Activated naive CD4-positive, alpha-beta T cell treated with anti-CD3 and anti-CD28 coated beads, Interleukin-2, amount 10 ng/mL, durations not matched to agents 7 days and 5 days (primary cell): ENCODE measurements around the gene XRCC4.

Source experiments
- CTCF ChIA-PET: fragments of 350-600 bp; sonication (Branson Sonifier 250); formaldehyde crosslinking; loops from one replicate; lab custom pipeline; 2021; ENCODE audit warnings: antibody characterized with exemption; lab: Charles Lee
- DNase-seq: peaks from one replicate; pipeline ENCODE4 v3.0.0-alpha.2; 2020
- H3K27ac Mint-ChIP-seq: one replicate; pipeline ENCODE4 v1.8.0; 2021; ENCODE audit warnings: mild to moderate bottlenecking, moderate library complexity, mixed read lengths
- H3K27me3 Mint-ChIP-seq: one replicate; pipeline ENCODE4 v1.8.0; 2021; ENCODE audit warnings: mild to moderate bottlenecking, mixed read lengths
- H3K36me3 Mint-ChIP-seq: one replicate; pipeline ENCODE4 v1.8.0; 2021; ENCODE audit warnings: mixed read lengths
- H3K4me1 Mint-ChIP-seq: one replicate; pipeline ENCODE4 v1.8.0; 2021; ENCODE audit warnings: mixed read lengths
- H3K4me3 Mint-ChIP-seq: one replicate; pipeline ENCODE4 v1.8.0; 2021; ENCODE audit warnings: mild to moderate bottlenecking, moderate library complexity, mixed read lengths
- H3K9me3 Mint-ChIP-seq: one replicate; pipeline ENCODE4 v1.8.0; 2021; ENCODE audit warnings: mixed read lengths

XRCC4 gene

GRCh38 chr5:83157163-83157562 is 79.8 kb downstream of the XRCC4 start:
- H3K4me1 Mint-ChIP-seq: no peaks in the 10 kb centered on the region
- H3K4me3 Mint-ChIP-seq: no peak overlapping the region
- H3K9me3 Mint-ChIP-seq: no peaks in the 10 kb centered on the region
- CTCF ChIA-PET: no interaction called here
- no peak for DNase-seq
- no peaks in the 10 kb centered on the region for H3K36me3 Mint-ChIP-seq
- no peak overlapping the region for H3K27ac Mint-ChIP-seq
- H3K27me3 Mint-ChIP-seq: no peaks in the 10 kb centered on the region

DNA sequence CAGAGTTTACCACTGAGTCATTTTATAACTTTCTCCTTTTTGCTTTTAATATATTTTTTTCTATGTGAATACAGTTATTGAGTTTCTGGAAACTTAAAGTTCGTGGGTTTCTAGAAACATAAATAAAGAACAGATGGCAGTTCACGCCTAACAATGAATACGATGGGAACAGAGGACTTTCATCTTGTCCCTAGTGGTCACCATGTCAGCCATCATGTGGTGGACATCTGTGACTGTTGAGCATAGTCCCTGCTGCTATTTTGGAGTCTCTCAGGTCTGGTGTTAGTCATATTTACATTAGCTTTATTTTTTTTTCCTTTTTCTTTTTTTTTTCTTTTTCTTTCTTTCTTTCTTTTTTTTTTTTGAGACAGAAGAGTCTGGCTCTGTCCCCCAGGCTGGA is 85.3 kb downstream of the XRCC4 start:
- Mint-ChIP-seq H3K4me1 (no peaks in the 10 kb centered on the region), H3K36me3 (no peaks in the 10 kb centered on the region), H3K4me3 (no peak overlapping the region), H3K27me3 (no peaks in the 10 kb centered on the region), H3K9me3 (no peaks in the 10 kb centered on the region), H3K27ac (no peak overlapping the region)
- no peak for DNase-seq
- CTCF ChIA-PET: no interaction called here

GRCh38 chr5:83167538-83167937 is 90.2 kb downstream of the XRCC4 start:
- Mint-ChIP-seq H3K9me3 (no peaks in the 10 kb centered on the region), H3K4me1 (no peaks in the 10 kb centered on the region), H3K27me3 (no peaks in the 10 kb centered on the region), H3K36me3 (no peaks in the 10 kb centered on the region), H3K27ac (no peak overlapping the region), H3K4me3 (no peak overlapping the region)
- CTCF ChIA-PET: no interaction called here
- no peak for DNase-seq

DNA sequence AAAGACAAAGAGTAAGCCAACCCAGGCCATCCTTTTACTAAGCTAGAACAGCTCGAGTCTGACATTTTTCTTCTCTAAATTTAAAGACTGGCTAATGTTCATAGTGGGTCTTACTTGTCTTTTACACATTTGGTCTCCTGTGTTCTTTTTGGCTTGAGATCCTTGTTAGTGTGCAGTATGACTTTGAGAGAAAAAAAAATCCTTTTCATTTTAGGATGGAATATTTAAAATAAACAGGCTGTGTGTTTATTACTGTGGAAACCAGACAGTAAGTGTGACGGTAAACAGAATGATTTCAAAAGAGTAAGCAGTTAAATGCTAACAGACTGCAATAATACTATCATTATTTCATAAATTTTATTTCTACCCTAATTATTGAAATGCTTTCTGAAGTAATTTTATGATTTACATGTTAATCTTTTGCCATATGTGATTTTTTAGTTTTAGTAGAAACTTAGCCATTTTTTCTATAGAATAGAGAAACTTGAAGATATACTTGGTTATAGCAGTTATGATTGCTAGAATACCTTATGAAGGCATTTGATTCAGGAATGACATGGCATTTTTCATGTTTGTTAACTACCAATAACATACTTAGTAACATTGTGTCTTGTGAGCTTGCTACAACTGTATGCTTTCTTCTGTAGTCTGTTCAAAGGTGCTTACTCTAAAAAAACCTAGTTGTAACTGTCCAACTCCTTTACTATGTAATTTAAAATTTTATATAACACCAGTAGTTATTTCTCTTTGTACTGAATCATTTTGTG is 92.4 kb downstream of the XRCC4 start:
- Mint-ChIP-seq H3K9me3 (no peaks in the 10 kb centered on the region), H3K27me3 (no peaks in the 10 kb centered on the region), H3K36me3 (no peaks in the 10 kb centered on the region), H3K4me3 (no peak overlapping the region), H3K27ac (no peak overlapping the region), H3K4me1 (no peaks in the 10 kb centered on the region)
- CTCF ChIA-PET: no interaction called here
- no peak for DNase-seq

GRCh38 chr5:83172011-83172410 is 94.7 kb downstream of the XRCC4 start:
- H3K27ac Mint-ChIP-seq: no peak overlapping the region
- no peak for DNase-seq
- no peaks in the 10 kb centered on the region for H3K9me3 Mint-ChIP-seq
- H3K36me3 Mint-ChIP-seq: no peaks in the 10 kb centered on the region
- no peaks in the 10 kb centered on the region for H3K27me3 Mint-ChIP-seq
- H3K4me3 Mint-ChIP-seq: no peak overlapping the region
- no peaks in the 10 kb centered on the region for H3K4me1 Mint-ChIP-seq
- CTCF ChIA-PET: no interaction called here

- H3K27ac Mint-ChIP-seq: no peak overlapping the region
- DNase-seq: no peak
- H3K9me3 Mint-ChIP-seq: no peaks in the 10 kb centered on the region
- no peaks in the 10 kb centered on the region for H3K4me1 Mint-ChIP-seq
- no peak overlapping the region for H3K4me3 Mint-ChIP-seq
- H3K36me3 Mint-ChIP-seq: no peaks in the 10 kb centered on the region
- no peaks in the 10 kb centered on the region for H3K27me3 Mint-ChIP-seq
- CTCF ChIA-PET: no interaction called here
These were observed 95.3 kb downstream of the XRCC4 start for GRCh38 chr5:83172655-83173054.

DNA sequence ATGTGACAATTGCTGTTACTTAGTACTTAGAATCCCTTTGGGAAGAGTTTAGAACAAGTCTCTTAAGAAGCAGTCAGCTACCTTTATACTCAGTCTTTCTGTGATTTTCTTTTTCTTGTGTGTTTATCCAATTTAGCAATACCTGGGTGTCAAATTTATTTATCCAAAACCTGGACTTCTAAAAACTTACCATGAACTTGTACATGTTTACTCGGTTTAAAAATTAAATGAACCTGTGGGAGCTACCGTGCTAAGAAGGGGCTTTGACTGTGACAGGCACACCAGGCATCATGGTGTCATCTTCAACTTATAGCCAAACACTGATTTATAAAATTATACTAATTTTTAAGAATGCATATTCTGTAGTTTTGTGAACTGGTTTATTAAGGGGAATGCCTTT is 96.5 kb downstream of the XRCC4 start:
- Mint-ChIP-seq H3K4me3 (no peak overlapping the region), H3K27me3 (no peaks in the 10 kb centered on the region)

GRCh38 chr5:83177803-83178202 is 100.5 kb downstream of the XRCC4 start:
- no peak overlapping the region for H3K27ac Mint-ChIP-seq
- H3K36me3 Mint-ChIP-seq: no peaks in the 10 kb centered on the region
- no peaks in the 10 kb centered on the region for H3K9me3 Mint-ChIP-seq
- DNase-seq: no peak
- CTCF ChIA-PET: no interaction called here
- no peaks in the 10 kb centered on the region for H3K4me1 Mint-ChIP-seq
- no peaks in the 10 kb centered on the region for H3K27me3 Mint-ChIP-seq
- no peak overlapping the region for H3K4me3 Mint-ChIP-seq

More for the DNA sequence above, 96.5 kb downstream of the XRCC4 start:
- Mint-ChIP-seq H3K9me3 (no peaks in the 10 kb centered on the region), H3K36me3 (no peaks in the 10 kb centered on the region), H3K4me1 (no peaks in the 10 kb centered on the region), H3K27ac (no peak overlapping the region)
- DNase-seq: no peak
- CTCF ChIA-PET: no interaction called here

DNA sequence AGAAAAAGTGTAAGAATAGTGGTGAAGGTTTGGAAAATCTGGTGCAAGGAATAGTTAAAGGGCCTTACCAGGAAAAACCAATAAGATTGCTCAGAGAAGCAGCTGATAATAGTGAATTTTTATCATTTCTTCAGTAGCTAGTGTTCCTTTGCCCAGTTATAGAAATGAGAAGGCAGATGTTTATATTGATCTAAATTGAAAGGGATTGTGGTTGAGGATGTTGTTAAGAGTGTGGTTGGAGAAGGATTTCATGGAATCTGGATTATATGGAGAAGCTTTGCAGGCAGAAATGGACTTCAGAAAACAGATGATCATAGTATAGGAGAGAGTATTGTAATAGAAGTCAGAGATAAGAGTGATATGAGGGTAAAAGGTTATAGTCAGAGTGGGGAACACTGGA is 102.6 kb downstream of the XRCC4 start:
- CTCF ChIA-PET: interaction anchor here (0.6 kb wide), 1 partner anchor 95 kb away, joined by 3 read pairs; no protein-coding TSS in a partner anchor
- no peaks in the 10 kb centered on the region for H3K4me1 Mint-ChIP-seq
- no peak overlapping the region for H3K4me3 Mint-ChIP-seq
- DNase-seq: no peak
- H3K27ac Mint-ChIP-seq: no peak overlapping the region
- no peaks in the 10 kb centered on the region for H3K27me3 Mint-ChIP-seq
- H3K36me3 Mint-ChIP-seq: no peaks in the 10 kb centered on the region
- no peaks in the 10 kb centered on the region for H3K9me3 Mint-ChIP-seq

- DNase-seq: no peak
- no peaks in the 10 kb centered on the region for H3K36me3 Mint-ChIP-seq
- H3K27ac Mint-ChIP-seq: no peak overlapping the region
- CTCF ChIA-PET: no interaction called here
- H3K27me3 Mint-ChIP-seq: no peaks in the 10 kb centered on the region
- H3K4me1 Mint-ChIP-seq: no peaks in the 10 kb centered on the region
- H3K9me3 Mint-ChIP-seq: no peaks in the 10 kb centered on the region
- H3K4me3 Mint-ChIP-seq: no peak overlapping the region
These were observed 107.2 kb downstream of the XRCC4 start for GRCh38 chr5:83184534-83184933.

DNA sequence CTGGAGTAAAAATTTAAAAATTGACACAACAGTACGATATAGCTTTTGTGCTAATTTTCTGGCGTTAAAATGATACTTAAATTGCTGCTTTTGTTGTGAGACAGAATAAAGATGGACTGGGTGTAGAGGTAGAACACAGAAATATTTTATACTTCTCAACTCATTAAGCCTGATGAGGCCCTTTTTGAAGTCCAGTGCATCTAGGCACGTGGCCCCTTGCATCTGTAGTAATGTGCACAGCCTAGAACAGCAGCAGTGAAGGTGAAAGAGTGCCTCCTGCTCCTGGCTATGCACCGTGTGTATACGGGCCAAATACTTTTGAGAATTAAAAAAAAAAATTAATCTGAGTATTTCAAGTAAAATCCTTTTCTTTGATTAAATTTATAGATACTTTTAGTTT is 115.6 kb downstream of the XRCC4 start:
- no peaks in the 10 kb centered on the region for H3K9me3 Mint-ChIP-seq
- H3K36me3 Mint-ChIP-seq: no peaks in the 10 kb centered on the region
- CTCF ChIA-PET: no interaction called here
- no peaks in the 10 kb centered on the region for H3K27me3 Mint-ChIP-seq
- H3K27ac Mint-ChIP-seq: no peak overlapping the region
- no peaks in the 10 kb centered on the region for H3K4me1 Mint-ChIP-seq
- H3K4me3 Mint-ChIP-seq: no peak overlapping the region
- no peak for DNase-seq

- H3K36me3 Mint-ChIP-seq: peaks cover 3% of the 10 kb centered on the region
- H3K4me3 Mint-ChIP-seq: no peak overlapping the region
- no peaks in the 10 kb centered on the region for H3K27me3 Mint-ChIP-seq
- no peak for DNase-seq
- H3K4me1 Mint-ChIP-seq: no peaks in the 10 kb centered on the region
- no peaks in the 10 kb centered on the region for H3K9me3 Mint-ChIP-seq
- H3K27ac Mint-ChIP-seq: no peak overlapping the region
- CTCF ChIA-PET: no interaction called here
These were observed 120.1 kb downstream of the XRCC4 start for GRCh38 chr5:83197326-83197967.

DNA sequence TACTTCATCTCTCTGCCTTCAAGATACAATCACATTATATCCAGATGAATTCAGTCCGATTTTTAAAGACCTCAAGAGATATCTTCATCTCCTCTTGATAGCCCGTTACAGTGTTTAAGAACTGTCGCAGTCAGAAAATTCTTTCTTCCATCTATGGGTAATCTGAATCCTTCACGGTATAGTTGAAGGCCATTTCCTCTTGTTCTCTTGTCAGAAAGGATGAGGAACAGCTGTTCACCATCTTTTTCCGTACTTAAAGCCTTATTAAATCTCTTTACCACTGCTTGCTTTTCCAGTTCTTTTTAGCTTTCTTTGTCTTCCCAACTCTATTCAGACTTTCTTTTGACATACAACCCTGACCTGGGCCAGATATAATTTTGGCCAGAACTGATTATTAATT is 121.8 kb downstream of the XRCC4 start:
- Mint-ChIP-seq H3K27ac (no peak overlapping the region), H3K4me3 (no peak overlapping the region), H3K27me3 (no peaks in the 10 kb centered on the region), H3K9me3 (no peaks in the 10 kb centered on the region), H3K36me3 (peaks cover 3% of the 10 kb centered on the region), H3K4me1 (no peaks in the 10 kb centered on the region)
- CTCF ChIA-PET: no interaction called here
- DNase-seq: no peak

- DNase-seq: no peak
- Mint-ChIP-seq H3K36me3 (peaks cover 3% of the 10 kb centered on the region), H3K27ac (no peak overlapping the region), H3K4me1 (no peaks in the 10 kb centered on the region), H3K27me3 (no peaks in the 10 kb centered on the region), H3K4me3 (no peak overlapping the region), H3K9me3 (no peaks in the 10 kb centered on the region)
- CTCF ChIA-PET: no interaction called here
These were observed 127.3 kb downstream of the XRCC4 start for GRCh38 chr5:83204651-83205050.

DNA sequence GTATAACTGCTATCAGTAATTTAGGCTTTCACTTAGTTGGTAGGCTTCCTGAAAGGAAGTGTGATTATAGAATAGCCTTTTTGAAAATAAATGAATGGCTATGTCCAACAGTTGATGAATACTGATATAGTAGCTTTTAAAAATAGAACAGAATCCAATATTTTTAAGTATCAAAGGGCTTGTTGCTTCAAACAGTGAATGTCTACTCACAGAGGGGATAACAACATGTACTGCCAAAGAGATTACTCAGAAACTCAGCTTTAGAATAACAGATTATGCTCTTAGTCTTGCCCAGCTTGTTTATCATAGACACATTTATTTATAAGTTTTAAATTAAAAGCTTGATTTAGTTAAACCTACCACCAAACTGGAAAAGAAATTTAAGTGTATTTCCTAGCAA is 132.6 kb downstream of the XRCC4 start:
- CTCF ChIA-PET: no interaction called here
- H3K4me3 Mint-ChIP-seq: no peak overlapping the region
- no peaks in the 10 kb centered on the region for H3K9me3 Mint-ChIP-seq
- no peak overlapping the region for H3K27ac Mint-ChIP-seq
- no peaks in the 10 kb centered on the region for H3K36me3 Mint-ChIP-seq
- H3K4me1 Mint-ChIP-seq: no peaks in the 10 kb centered on the region
- H3K27me3 Mint-ChIP-seq: no peaks in the 10 kb centered on the region
- DNase-seq: no peak
